ENCODE data around the gene SUFU. TPM values are rescaled to one million over a fixed set of nuclear protein-coding genes. Genes with fewer than 3 reads are reported as not detected.

SUFU gene
- total and polyA plus RNA-seq, 2 of the 8 experiments (the other 6 are each of a cell fraction or from before 2014, with no cell fraction given) = 7.0 to 10.8 TPM

DNA sequence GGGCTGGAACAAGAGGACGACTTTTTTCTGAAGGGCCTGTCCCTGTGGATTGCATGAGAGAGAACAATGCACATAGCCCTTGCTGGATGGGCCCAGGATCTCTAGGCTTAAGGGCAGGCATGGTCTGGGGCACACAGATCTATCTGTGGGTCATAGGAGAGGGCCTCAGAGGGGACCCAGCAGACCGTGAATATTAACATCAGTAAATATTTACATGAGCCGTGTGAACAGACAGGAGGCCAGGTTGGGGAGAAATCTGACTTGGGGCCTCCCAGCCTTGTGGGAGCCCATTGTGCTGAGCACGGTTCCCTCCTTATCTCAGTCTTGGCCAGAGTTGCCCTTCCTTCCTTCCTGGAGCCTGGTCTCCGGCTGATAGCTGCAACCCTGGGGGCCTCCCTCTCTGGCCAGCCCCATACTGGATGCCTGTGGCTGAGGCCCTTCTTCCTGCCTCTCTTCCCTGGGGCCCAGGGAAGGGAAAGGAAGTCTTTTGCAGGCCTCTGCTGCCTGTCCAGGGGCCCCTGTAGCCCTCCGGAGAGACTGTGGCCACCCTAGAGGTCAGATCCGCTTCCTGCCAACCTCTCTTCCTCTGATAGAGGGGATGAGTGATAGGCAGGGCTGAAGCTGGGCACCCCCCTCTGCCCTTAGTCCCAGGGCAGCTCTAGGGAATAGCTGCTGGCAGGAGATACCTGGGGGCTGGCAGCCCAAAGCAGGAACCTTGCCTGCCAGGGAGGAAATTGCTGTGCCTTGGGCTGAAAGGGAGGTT is 96.0 kb downstream of the SUFU start:
- Histone ChIP-seq H3K9me3 (ENCODE audit: insufficient read depth in 2 of 2, low read depth in 1 of 2, low read length in 1 of 2) (no peaks in the 10 kb centered on the region), H3K4me1 (replicated peaks in 1 of 4; ENCODE audit: control insufficient read depth in 3 of 4, insufficient read depth in 4 of 4, low read length in 3 of 4) (peaks cover 0 to 2% (median 0%) of the 10 kb centered on the region in 4 experiments; a peak in 3 of 7 replicates), H3K79me2 (ENCODE audit: control insufficient read depth in 1 of 2, insufficient read depth in 2 of 2, low read length in 2 of 2) (no peaks in the 10 kb centered on the region), H3K27me3 (replicated peaks in 1 of 4; ENCODE audit: control insufficient read depth in 3 of 4, extremely low read depth in 1 of 4, insufficient read depth in 3 of 4, low read length in 3 of 4) (no peaks in the 10 kb centered on the region), H2AFZ (ENCODE audit: low read length) (no peak overlapping the region), H3K36me3 (ENCODE audit: control insufficient read depth in 2 of 4, insufficient read depth in 4 of 4, low read length in 3 of 4) (no peaks in the 10 kb centered on the region), H4K20me1 (replicated peaks in 1 of 2; ENCODE audit: control insufficient read depth in 1 of 2, insufficient read depth in 2 of 2, low read length in 2 of 2) (peaks cover 1% of the 10 kb centered on the region in 2 experiments), H3K4me3 (ENCODE audit: extremely low read depth in 1 of 4, insufficient read depth in 2 of 4, low read depth in 3 of 4, low read length in 4 of 4) (no peak overlapping the region), H2BK20ac (ENCODE audit: low read length) (no peak overlapping the region), H3K23ac (ENCODE audit: insufficient read length) (no peak overlapping the region), H3K79me1 (ENCODE audit: low read depth, low read length) (no peaks in the 10 kb centered on the region), H3K27ac (ENCODE audit: low read depth, low read length) (no peak overlapping the region), H2BK5ac (ENCODE audit: low read depth, low read length) (no peak overlapping the region), H4K91ac (replicated peaks; ENCODE audit: insufficient read length, low read length) (no peak overlapping the region), H3K56ac (replicated peaks; ENCODE audit: insufficient read length, low read depth, low read length) (no peak overlapping the region), H2AK5ac (ENCODE audit: low read depth, low read length) (no peak overlapping the region), H3K23me2 (ENCODE audit: low read depth, low read length) (no peaks in the 10 kb centered on the region), H3K14ac (ENCODE audit: insufficient read length) (no peak overlapping the region), H2BK12ac (ENCODE audit: low read depth, low read length) (no peak overlapping the region), H4K5ac (ENCODE audit: insufficient read length, low read depth, low read length) (no peak overlapping the region), H3K18ac (ENCODE audit: extremely low read depth, low read length) (no peak overlapping the region), H3K9ac (replicated peaks in 1 of 4; ENCODE audit: extremely low read depth in 1 of 4, low read depth in 3 of 4, low read length in 3 of 4) (no peak overlapping the region), H2BK15ac (ENCODE audit: low read length) (no peak overlapping the region), H3K4ac (replicated peaks; ENCODE audit: insufficient read length, low read depth, low read length) (no peak overlapping the region), H3K4me2 (ENCODE audit: insufficient read depth in 1 of 2, low read depth in 2 of 2, low read length in 2 of 2) (no peak overlapping the region), H2BK120ac (replicated peaks; ENCODE audit: low read depth, low read length) (no peak overlapping the region), H4K8ac (ENCODE audit: extremely low read depth, insufficient read depth, low read length) (no peak overlapping the region)
- ChIA-PET POLR2A (ENCODE audit: partially characterized antibody) (no interaction called here), CTCF (ENCODE audit: partially characterized antibody) (interaction anchor here (1.2 to 1.3 kb wide), 2 partner anchors 14 to 16 kb away, joined by 4 read pairs; no protein-coding TSS in a partner anchor)
- FAIRE-seq (no peak), DNase-seq (ENCODE audit: low read depth in 1 of 2, low spot score in 2 of 2) (no peak)
- WGBS, 2 experiments (ENCODE audit: extremely low coverage in 1 of 2, insufficient coverage in 1 of 2, insufficient read length in 1 of 2, insufficient replicate concordance in 2 of 2, low coverage in 1 of 2, low lambda C conversion rate in 2 of 2, missing lambda C conversion rate in 1 of 2) = 90% methylated on average over 6 of the region's 7 CpGs; no CpG with 5 or more reads in 1 of the 2 experiments
- TF ChIP-seq HDAC6 (IDR thresholded peaks at IDR 0.05; ENCODE audit: low read depth, low read length) (no peak), FOSL1 (IDR thresholded peaks at IDR 0.05; ENCODE audit: insufficient read depth, low read depth, low read length) (no peak), RXRA (IDR thresholded peaks at IDR 0.05; ENCODE audit: insufficient read depth, low read depth, low read length) (no peak)
- TF ChIP-seq, protein P1, sequence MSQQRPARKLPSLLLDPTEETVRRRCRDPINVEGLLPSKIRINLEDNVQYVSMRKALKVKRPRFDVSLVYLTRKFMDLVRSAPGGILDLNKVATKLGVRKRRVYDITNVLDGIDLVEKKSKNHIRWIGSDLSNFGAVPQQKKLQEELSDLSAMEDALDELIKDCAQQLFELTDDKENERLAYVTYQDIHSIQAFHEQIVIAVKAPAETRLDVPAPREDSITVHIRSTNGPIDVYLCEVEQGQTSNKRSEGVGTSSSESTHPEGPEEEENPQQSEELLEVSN (IDR thresholded peaks at IDR 0.05) = no peak

All from H1 (cell line).